Gastrocnemius medialis (tissue), 4 donors: ENCODE data around the gene TRIO. TPM values are rescaled to one million over a fixed set of nuclear protein-coding genes. Genes with fewer than 3 reads are reported as not detected.

Experiments used
- ATAC-seq, 2 donors: fragments of 150-250 bp; one replicate each; pipeline ENCODE4 v1.9.1; 2016
- DNase-seq, 2 donors: peaks; one replicate each; pipeline ENCODE4 v3.0.0-alpha.2; 2019
- H3K27ac ChIP-seq, 4 donors: fragments of 200-600 bp; sonication (generic); 1 replicate in 1 of 4; 2 replicates in 3 of 4; pipeline ENCODE4 v1.5.1; 2016 to 2018; ENCODE audit warnings: mild to moderate bottlenecking in 2 of 4, moderate library complexity in 1 of 4
- H3K27me3 ChIP-seq, 3 donors: fragments of 200-600 bp; sonication (generic) in 2 of 3; 1 replicate in 1 of 3; 2 replicates in 2 of 3; pipeline versions ENCODE4 v1.5.1 to v1.6.0; 2016 to 2019; ENCODE audit warnings: mild to moderate bottlenecking in 1 of 3, moderate library complexity in 1 of 3
- H3K36me3 ChIP-seq, 2 donors: fragments of 200-600 bp; sonication (generic) in 1 of 2; one replicate each; pipeline ENCODE4 v1.5.1; 2017 to 2018
- H3K4me1 ChIP-seq, 2 donors: fragments of 200-600 bp; sonication (generic) in 1 of 2; one replicate each; pipeline ENCODE4 v1.5.1; 2016 to 2017; ENCODE audit warnings: mild to moderate bottlenecking in 2 of 2
- H3K4me3 ChIP-seq, 4 donors: fragments of 200-600 bp; sonication (generic) in 3 of 4; 1 replicate in 1 of 4; 2 replicates in 3 of 4; pipeline ENCODE4 v1.5.1; 2016 to 2019; ENCODE audit warnings: mild to moderate bottlenecking in 2 of 4
- H3K9me3 ChIP-seq, 3 donors: fragments of 200-600 bp; sonication (generic) in 2 of 3; 1 replicate in 1 of 3; 2 replicates in 2 of 3; pipeline ENCODE4 v1.5.1; 2016 to 2019
- POLR2A ChIP-seq, 2 donors: fragments of 450-650 bp; IDR thresholded peaks; one replicate each; pipeline ENCODE4 v1.6.1; 2017; ENCODE audit warnings: antibody characterized with exemption in 2 of 2, mild to moderate bottlenecking in 2 of 2, moderate library complexity in 2 of 2
- in situ Hi-C, 4 donors: fragments of 200-750 bp; cut with MboI; loops; one replicate each; pipeline versions ENCODE4 v1.15.0 to v1.8.0; 2017; ENCODE audit warnings: low sequenced_read_pairs in 4 of 4
- intact Hi-C: fragments of 100-400 bp; cut with DNase I; formaldehyde crosslinking; loops from one replicate; pipeline ENCODE4 v1.15.1; 2023; ENCODE audit warnings: low total_unique reads
- total RNA-seq, 4 donors: library from RNA; depleted of rRNA; stranded (reverse); fragments of >200 nt; gene quantifications; one replicate each; pipeline versions ENCODE4 v1.1.0 to v1.2.3, GENCODE V29; 2016
- TF ChIP-seq, protein P1 (sequence below), 5 experiments: fragments of 450-650 bp in 3 of 5; fragments of 200-600 bp in 2 of 5; sonication (generic) in 2 of 5; IDR thresholded peaks in 4 of 5; conservative IDR thresholded peaks in 1 of 5; 1 replicate in 4 of 5; 2 replicates in 1 of 5; pipeline ENCODE4 v1.5.1; 2016 to 2019; ENCODE audit warnings: antibody characterized with exemption in 5 of 5, mild to moderate bottlenecking in 3 of 5, moderate library complexity in 3 of 5

Gene TRIO
- total RNA-seq, 4 donors from 2014 or later, result 31.5 to 57.5 (median 50.4) TPM

DNA sequence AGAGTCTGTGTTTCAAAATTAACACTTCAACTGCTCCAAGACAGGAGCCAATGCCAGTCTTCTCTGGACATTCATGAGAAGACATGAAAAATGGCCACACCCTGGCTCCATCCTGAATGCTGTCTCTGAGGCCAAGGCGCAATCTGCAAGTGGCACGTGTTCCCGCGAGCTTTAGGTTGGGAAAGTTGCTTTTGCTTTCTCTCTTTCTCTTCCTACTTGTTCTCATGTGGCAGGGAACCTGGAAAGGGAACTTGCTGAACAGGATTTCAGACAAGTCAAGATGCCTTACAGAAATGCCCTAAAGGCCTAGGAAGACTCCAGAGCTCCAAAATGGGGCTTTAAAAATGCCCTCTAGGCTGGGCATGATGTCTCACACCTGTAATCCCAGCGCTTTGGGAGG, 346.5 kb downstream of the TRIO start:
- ATAC-seq (no peak), DNase-seq (no peak)
- H3K9me3 ChIP-seq, result no peaks in the 10 kb centered on the region
- H3K36me3 ChIP-seq, result peaks cover 0 to 52% of the 10 kb centered on the region in 2 donors
- in situ Hi-C loops (no loop called here), intact Hi-C loops (loop anchor here (10.0 kb wide), 1 partner anchor 155 kb away; no protein-coding TSS in a partner anchor)
- H3K27me3 ChIP-seq, result no peaks in the 10 kb centered on the region
- no peak overlapping the region for H3K27ac ChIP-seq
- no peak overlapping the region for H3K4me3 ChIP-seq
- no peak for TF ChIP-seq POLR2A (IDR thresholded peaks at IDR 0.05)
- TF ChIP-seq, protein P1, sequence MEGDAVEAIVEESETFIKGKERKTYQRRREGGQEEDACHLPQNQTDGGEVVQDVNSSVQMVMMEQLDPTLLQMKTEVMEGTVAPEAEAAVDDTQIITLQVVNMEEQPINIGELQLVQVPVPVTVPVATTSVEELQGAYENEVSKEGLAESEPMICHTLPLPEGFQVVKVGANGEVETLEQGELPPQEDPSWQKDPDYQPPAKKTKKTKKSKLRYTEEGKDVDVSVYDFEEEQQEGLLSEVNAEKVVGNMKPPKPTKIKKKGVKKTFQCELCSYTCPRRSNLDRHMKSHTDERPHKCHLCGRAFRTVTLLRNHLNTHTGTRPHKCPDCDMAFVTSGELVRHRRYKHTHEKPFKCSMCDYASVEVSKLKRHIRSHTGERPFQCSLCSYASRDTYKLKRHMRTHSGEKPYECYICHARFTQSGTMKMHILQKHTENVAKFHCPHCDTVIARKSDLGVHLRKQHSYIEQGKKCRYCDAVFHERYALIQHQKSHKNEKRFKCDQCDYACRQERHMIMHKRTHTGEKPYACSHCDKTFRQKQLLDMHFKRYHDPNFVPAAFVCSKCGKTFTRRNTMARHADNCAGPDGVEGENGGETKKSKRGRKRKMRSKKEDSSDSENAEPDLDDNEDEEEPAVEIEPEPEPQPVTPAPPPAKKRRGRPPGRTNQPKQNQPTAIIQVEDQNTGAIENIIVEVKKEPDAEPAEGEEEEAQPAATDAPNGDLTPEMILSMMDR (IDR thresholded peaks at IDR 0.05 in 4 of 5, conservative IDR thresholded peaks at IDR 0.05 in 1 of 5), result no peak
- H3K4me1 ChIP-seq, result peaks cover 0 to 14% of the 10 kb centered on the region in 2 donors

DNA sequence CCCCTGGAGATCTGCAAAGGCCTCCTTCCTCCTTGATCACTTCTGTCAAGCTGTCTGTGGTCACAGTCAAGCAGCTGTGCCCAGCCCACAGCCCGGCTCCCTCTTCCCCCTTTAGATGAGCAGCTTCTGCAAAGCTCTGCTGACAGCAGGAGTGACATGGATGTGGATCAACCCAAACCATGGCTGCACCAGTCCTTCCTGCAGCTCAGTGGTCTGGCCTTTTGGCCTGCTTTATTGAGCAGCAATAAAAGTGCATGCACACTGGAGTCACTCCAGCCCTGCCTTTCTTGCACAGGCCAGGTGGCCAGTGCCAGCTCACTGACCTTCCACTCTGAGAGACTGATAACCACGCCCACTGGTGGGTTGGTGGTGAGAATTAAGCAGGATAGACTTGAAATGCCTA, 347.2 kb downstream of the TRIO start:
- H3K4me3 ChIP-seq, result no peak overlapping the region
- H3K4me1 ChIP-seq, result peaks cover 0 to 14% of the 10 kb centered on the region in 2 donors
- DNase-seq (no peak), ATAC-seq (no peak)
- peaks cover 0 to 46% of the 10 kb centered on the region in 2 donors for H3K36me3 ChIP-seq
- no peak for TF ChIP-seq POLR2A (IDR thresholded peaks at IDR 0.05)
- TF ChIP-seq, protein P1 (IDR thresholded peaks at IDR 0.05 in 4 of 5, conservative IDR thresholded peaks at IDR 0.05 in 1 of 5), result no peak
- in situ Hi-C loops (no loop called here), intact Hi-C loops (loop anchor here (10.0 kb wide), 1 partner anchor 154 kb away; no protein-coding TSS in a partner anchor)
- no peaks in the 10 kb centered on the region for H3K9me3 ChIP-seq
- H3K27ac ChIP-seq, result no peak overlapping the region
- H3K27me3 ChIP-seq, result no peaks in the 10 kb centered on the region

DNA sequence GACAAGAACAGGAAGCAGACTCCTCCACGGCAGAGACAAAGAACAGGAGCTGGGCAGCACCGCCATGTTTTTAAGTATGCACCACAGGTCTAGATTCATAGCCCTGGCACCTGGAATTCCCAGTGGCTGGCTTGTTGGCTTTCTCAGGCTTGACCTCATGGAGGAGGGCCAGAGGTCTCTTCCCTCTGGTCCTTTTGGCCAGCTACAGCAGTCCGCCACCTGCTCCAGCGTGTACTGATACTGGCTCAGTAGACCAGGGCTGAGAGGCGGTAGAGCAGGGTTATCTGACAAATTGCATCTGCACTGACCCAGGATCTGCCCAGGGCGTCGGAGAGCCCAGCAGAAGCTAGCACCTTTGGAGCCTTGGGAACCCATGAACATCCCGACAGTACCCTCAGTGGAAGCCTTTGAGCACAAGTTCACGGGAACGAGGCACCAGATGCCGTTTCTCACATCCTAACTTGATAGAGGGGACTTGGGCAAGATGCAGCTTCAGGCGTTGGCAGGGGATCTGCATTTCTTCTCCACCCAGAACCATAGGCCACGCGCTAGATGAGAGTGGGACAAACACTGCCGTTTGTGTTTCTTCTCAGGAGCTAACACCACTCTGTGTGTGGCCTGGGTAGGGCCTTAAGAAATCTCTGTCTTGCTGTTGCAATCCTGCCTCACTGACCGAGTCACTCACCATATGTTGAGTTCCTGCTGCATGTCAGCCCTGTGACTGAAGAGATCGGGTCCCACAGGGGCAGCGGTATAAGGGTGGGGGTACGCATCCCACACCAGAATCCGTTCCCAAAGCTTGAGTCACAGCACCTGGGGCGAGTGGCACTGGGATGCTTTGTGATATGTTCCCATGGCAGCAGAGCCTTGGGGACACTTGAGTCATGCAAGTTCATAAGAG, 348.1 kb downstream of the TRIO start:
- DNase-seq, result peak in 1 of 2 donors; percentile 44

DNA sequence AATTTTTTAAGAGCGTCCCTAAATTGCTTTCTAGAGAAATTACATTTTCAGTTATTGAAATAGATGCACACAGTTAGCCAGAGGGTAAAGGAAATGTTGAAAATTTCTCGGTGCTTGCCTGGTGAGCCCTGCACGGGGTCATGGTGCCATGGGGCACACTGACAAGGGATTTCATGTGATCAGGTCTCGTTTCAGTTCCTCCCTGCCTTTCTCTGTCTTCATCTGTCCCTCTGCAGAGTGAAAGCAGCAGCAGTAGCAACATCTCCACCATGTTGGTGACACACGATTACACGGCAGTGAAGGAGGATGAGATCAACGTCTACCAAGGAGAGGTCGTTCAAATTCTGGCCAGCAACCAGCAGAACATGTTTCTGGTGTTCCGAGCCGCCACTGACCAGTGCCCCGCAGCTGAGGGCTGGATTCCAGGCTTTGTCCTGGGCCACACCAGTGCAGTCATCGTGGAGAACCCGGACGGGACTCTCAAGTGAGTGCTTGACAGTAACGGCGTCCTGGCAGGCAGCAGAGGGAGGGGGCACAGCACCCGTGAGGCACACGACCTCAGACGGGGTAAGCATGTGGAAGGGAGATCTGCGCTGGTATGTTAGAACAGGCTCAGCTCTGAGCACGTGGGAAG, 349.3 kb downstream of the TRIO start:
- H3K27ac ChIP-seq, result no peak overlapping the region

More for the DNA sequence above, 348.1 kb downstream of the TRIO start:
- peaks cover 0 to 14% of the 10 kb centered on the region in 2 donors for H3K4me1 ChIP-seq
- no peak overlapping the region for H3K4me3 ChIP-seq
- peak overlapping the region in 1 of 4 donors; percentile 14 for H3K27ac ChIP-seq
- H3K9me3 ChIP-seq, result no peaks in the 10 kb centered on the region
- in situ Hi-C loops (no loop called here), intact Hi-C loops (loop anchor here (10.0 kb wide), 1 partner anchor 154 kb away; no protein-coding TSS in a partner anchor)
- TF ChIP-seq, protein P1 (IDR thresholded peaks at IDR 0.05 in 4 of 5, conservative IDR thresholded peaks at IDR 0.05 in 1 of 5), result no peak
- no peak for TF ChIP-seq POLR2A (IDR thresholded peaks at IDR 0.05)
- no peaks in the 10 kb centered on the region for H3K27me3 ChIP-seq
- ATAC-seq, result peak in 1 of 2 donors; percentile 72
- H3K36me3 ChIP-seq, result peaks cover 0 to 36% of the 10 kb centered on the region in 2 donors

More for the DNA sequence above, 349.3 kb downstream of the TRIO start:
- Histone ChIP-seq H3K4me1 (peaks cover 0 to 14% of the 10 kb centered on the region in 2 donors), H3K9me3 (no peaks in the 10 kb centered on the region), H3K36me3 (peaks cover 0 to 36% of the 10 kb centered on the region in 2 donors), H3K27me3 (no peaks in the 10 kb centered on the region), H3K4me3 (no peak overlapping the region)
- DNase-seq (no peak), ATAC-seq (no peak)
- TF ChIP-seq POLR2A (IDR thresholded peaks at IDR 0.05), result no peak
- TF ChIP-seq, protein P1 (IDR thresholded peaks at IDR 0.05 in 4 of 5, conservative IDR thresholded peaks at IDR 0.05 in 1 of 5), result no peak
- in situ Hi-C loops (no loop called here), intact Hi-C loops (loop anchor here (10.0 kb wide), 1 partner anchor 152 kb away; no protein-coding TSS in a partner anchor)
